HUDEP-2 (cell line): ENCODE data around the gene ADAMTS3.

Experiments
- DNase-seq, 76 experiments: peaks; one replicate each; lab custom pipeline; 2025; ENCODE audit not compliant: unreplicated experiment in 76 of 76; lab: John Stamatoyannopoulos, UW

ADAMTS3 gene

DNA sequence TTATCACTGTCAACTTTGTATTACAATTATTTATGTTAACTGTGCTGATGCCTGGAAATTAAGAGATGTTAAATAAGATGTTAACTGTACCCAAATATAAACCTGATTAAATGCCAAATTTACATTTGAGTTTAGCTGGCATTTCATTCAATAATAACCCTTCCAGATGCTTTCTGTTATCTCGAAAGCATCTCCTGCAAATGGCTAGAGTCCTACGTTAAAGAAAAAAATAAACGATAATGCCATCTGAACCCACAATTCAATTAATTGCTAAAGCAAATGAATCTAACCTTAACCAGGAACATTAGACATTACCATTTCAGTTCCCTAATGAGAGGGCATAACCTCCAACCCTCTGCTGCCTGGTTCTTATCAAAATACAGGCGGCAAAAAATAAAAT is 145.0 kb downstream of the ADAMTS3 start:
- DNase-seq: no peak

DNA sequence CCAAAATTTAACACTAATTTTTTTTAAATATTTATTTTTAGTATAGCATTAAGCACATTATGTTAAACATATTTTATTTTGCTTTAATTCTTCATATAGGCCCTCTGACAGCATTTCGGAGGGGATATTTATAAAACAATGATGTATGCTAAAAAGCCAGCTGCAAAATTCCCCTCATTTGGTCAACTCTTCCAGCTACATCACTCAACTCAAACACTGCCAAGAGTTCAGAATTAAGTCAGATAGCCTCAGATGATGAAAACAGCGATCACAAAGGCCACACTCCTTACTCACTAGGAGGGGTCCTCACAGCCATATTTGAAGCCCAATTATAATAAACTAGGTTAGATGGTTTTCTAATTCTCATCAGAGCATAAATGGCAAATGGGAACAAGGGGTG is 146.6 kb downstream of the ADAMTS3 start:
- DNase-seq: no peak

DNA sequence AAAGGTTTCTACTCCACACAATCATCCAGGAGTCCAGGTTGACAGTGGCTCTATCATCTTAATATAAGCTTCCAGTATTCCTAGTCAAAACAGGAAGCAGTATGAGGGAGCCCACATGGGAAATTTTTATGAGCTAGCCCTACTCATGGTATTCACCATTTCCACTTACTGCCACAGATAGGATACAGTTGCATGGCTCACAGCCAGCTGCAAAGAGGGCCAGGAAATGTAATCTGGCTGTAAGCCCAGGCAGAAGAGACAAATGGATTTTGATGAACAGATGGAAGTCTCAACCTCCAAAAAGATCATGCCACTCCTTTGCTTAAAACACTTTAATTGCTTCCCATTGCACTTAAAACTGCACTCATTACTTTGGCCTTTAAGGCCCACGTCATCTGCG is 150.6 kb downstream of the ADAMTS3 start:
- peak in 50 of 76 experiments; percentile 1 to 65 (median 19) for DNase-seq

DNA sequence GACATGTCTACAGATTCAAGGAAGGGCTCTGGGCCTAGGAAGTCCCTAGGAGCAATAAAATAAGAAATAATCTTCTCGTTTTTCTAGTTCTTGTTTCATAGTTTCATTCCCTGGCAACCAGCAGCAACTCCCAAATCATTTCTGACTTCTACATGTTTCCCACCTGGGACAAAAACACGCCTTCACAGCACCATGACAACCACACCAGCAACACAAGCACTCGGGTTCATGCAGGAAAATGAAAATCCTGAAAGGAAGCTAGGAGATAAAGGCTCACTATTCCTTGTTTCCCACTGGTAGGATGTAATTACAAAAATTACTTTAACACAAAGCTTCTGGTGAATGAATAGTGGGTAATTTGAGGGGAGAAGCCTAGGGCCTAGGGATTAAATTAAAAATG is 158.9 kb downstream of the ADAMTS3 start:
- DNase-seq: no peak

DNA sequence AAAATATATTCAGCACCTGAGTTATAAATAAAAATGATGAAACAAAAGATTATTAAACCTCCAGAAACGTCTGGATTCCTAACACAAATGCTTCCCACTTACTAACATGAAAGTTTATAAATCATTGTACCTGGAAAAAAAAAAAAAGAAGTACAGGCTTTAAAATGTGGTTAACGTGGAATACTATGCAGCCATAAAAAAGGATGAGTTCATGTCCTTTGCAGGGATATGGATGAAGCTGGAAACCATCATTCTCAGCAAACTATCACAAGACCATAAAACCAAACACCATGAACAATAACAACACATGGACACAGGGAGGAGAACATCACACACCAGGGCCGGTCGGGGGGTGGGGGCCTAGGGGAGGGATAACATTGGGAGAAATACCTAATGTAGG is 160.5 kb downstream of the ADAMTS3 start:
- no peak for DNase-seq

DNA sequence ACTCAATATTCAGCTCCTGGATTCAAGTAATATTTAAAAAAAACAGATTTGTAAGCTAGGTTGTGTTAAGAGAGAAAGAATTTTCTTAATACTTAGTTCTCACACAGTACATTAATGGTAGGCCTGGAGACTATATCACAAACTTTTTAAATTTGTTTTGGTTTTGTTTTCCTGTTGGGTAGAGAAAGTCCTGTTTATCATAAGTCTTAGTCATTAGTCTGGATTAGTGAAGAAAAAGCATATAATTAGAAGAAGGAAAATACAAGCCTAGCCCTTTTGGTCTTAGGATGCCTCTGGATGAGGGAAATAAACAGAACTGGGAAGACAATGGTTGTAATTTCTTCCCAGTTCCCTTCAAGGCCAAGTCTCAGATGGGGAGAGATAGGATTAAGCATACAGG is 163.6 kb downstream of the ADAMTS3 start:
- DNase-seq: no peak

DNA sequence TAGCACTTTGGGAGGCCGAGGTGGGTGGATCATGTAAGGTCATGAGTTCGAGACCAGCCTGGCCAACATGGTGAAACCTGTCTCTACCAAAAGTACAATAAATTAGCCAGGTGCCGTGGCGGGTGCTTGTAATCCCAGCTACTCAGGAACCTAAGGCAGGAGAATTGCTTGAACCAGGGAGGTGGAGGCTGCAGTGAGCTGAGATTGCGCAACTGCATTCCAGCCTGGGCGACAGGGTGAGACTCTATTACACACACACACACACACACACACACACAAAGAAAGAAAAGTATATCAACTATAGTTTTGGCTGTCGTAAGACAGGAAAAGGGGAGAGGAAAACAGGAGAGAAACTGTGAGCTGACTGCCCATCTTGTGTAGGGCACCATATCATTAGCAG is 171.7 kb downstream of the ADAMTS3 start:
- DNase-seq: no peak

DNA sequence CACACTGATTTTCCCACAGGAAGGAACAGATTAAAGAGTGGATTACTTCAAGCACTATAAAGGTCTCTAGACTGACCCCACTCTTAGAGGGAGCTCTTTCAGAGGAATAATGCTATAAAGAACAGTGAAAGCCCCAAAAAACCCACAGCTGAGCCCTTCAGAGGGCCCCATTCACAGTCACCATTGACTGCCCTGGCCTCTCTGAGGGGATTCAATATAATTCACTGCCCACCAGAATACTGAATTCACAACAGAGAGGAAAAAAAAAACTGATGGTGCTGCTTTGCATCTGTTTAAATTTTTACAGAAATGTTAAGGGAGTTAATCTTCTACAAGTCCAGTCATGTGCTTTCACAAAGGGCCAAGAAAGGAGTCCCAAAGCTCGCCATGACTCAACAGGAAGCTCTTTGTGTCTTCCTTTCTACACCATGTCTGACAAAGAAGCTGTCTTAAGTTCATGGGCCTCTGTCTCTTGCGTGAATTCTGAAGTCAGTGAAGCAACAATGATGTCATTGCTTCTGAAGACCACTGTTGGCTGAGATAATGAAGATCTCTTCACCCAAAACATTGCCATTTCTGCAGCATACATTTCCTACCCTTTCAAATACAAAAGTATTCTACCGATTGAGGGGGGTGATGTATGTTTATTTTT is 174.9 kb downstream of the ADAMTS3 start:
- no peak for DNase-seq

DNA sequence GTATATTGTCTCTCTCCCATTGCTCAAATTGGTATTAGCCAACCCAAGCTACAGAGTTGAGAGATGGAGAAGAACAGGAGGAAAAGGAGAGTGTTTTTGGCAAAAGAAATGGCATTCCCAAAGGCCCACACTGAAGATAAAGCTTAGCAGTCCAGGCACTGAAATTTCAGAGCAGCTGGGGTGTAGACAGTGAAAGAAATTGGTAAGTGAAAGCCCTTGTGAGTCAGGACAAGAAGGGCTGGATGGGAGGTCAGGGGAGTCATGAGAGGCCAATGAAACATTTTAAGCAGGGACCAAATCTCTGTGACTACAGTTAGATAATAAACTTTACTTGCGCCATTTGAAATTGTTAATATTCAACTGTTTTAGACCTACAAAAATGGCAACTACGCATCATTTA is 177.7 kb downstream of the ADAMTS3 start:
- DNase-seq: no peak

DNA sequence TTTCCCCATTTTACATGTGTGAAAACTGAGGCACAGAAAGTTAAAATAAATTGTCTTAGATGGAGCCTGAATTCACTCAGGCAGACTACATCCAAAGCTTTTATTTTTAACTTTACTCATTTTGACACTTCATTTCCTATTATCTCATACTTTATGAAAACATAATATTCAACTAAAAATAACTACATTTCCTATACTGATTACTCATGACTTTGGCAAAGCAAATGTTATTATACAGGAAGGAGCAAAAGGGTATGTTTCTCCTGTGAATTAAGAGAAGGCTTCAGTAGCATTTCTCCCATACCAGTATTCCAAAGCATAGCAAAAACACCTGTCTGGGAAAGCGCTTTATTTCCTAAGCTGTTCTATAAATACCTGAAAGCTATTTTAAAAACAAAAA is 178.6 kb downstream of the ADAMTS3 start:
- DNase-seq: no peak

DNA sequence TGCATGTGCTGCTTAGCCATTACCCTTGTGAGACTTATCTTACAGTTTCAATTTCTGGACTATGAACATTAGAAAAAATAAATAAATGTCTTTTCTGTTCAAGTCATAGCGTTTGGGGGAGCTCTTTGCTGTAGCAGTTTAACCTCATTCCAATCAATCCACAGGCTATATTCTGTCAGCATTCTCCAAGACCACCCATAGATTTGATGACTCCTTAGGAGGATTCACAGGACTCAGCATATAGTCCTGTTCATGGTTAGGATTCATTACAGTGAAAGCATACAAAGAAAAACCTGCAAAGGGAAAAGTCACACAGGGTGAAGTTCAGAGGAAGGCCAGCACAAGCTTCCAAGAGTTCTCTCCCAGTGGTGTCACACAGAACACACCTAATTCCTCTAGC is 180.5 kb downstream of the ADAMTS3 start:
- DNase-seq: no peak

DNA sequence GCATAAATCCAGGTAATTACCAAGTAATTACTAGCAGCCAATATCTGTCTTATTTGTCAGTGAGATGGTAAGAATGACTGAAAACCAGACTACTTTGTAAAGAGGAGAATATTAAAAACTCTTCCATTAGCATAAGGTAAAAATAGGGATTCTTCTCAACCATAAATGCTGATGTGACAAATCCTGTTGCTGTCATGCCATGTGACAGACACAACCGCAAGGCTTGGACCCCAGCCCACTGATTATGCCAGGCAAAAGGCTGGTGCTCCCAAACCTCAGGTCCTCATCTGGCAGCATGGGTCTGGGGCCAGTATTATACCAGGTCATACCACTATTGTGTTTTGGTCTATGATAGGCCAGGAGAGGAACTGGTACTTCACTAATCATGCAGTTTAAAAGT is 181.1 kb downstream of the ADAMTS3 start:
- DNase-seq: peak in 2 of 76 experiments; percentile 5 to 6

DNA sequence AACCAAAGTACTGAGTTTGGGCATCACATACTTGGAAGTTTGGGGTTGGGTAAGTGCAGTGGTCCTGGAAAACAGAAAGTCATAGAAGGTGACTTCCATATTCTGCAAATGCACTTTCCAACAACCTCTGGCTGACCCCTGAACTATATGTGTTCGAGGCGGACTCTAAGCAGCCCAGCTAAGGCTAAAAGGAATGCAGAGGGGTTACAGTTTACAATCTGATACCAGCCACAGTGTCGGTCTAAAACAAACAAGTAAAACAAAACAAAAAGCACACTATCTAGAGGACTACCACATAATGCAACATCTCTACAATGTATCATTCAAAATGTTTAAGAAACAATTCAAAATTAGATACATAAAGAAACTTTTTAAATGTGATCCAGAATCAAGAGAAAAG is 185.6 kb downstream of the ADAMTS3 start:
- no peak for DNase-seq

DNA sequence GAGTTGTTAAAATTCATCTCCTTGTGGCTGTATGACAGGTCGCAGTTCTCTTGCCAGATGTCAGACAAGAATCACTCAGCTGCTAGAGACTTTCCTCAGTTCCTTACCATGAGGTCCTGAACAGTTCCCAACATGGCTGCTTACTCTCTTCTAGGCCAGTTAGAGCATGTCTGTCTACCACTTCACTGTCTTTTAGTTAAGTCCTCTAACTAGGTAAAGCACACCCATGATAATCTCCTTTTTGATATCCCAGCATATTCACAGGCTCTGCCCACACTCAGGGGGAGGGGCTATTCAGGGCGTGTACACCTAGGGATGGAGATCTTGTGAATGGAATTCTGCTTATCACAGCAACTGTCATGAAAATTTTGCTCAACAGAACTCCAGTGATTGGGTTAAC is 190.1 kb downstream of the ADAMTS3 start:
- DNase-seq: peak in 4 of 76 experiments; percentile 0 to 9 (median 4)

DNA sequence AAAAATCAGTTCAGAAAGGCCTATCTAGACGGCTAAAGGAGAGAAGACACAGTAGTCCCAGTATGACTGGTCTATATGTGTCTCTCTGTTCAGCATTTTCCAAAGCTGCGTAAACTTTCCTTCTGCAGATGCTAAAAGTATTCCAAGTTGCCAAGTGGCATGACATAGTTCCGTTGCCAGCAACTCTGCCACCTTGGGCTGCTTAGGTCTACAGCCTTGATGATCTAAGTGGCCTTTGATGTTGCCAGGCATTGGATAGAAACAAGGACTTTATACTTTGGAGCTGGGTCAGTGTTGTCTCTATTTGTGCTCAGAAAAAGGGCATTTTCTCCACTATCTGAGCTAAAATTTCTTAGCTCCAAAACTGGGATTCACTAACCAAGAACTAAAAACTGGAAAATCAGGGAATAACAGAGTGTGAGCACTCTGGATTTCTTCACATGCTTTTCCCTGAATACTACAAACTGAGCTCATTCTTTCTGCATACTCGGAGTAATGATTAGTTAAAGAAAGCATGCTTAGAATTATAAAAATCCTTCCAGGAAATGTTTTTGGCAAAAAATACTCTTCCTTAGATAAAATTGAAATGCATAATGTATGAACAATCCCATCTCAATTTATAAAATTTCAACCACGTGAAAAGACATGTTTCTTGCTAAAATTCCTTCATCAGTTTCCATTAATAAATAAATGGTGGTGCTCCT is 191.4 kb downstream of the ADAMTS3 start:
- DNase-seq: no peak

DNA sequence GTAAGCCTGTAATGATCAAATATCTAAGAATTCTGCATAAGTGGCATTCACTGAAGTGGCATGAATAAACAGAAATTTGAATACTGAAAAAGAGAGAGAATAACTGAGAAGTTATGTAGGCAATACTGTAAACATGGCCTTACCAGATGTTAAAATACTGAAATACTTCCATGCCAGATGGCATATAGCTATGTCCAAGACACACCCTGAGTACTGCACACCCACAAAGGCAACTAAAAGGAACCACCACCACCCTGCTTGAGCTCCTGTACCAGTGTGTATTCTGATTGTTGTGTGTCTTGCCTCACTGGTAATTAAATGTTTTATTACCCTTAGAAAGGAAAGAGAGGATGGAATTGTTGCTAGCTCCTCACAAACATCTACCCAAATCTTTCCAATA is 192.1 kb downstream of the ADAMTS3 start:
- DNase-seq: no peak

DNA sequence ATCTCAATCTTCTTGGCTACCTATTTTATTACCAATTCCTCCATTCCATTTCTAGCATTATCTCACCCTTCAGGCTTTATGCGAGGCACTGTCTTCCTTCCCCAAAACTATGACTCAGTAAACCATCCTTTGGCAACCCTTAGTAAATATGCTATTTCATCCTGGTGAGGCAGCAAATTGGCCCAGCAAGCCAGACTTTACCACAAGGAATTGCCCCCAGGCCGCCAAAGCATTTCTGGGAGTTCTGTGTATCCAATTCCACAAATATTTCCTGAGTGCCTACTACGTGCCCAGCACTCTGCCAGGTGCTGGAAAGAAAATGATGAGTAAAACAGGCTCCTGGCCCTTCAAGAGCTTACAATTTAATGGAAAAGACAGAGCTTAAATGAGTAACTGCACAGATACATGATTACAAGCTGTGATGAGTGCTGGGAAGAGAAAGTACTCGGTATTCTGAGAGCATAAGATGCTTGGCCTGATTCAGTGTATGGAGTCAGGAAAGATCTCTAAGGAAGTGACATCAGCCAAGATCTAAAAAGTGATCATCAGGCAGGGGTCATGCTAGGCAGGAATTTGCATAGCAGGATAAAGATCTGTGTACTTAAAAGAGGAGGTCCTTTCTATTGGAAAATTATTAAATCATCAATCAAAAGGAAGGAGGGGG is 193.8 kb downstream of the ADAMTS3 start:
- peak in 6 of 76 experiments; percentile 1 to 19 (median 4) for DNase-seq

DNA sequence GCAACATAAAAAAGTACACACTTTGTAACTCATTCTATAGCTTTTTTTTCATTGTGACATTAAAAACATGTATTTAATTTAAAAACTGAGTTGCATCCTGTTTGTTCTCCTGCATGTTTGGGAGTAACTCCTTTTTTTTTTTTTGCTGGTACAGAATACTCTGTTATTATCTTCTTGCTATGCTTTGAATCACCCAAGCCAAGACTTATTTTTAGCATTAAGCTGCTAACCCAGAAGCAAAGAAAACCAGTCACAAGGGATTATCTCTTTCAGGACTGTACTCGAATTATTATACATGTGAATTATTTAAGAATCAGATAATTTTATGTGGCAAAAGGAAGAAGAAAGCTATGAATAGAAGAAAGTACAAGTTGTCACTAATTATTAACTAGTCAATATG is 194.9 kb downstream of the ADAMTS3 start:
- no peak for DNase-seq

DNA sequence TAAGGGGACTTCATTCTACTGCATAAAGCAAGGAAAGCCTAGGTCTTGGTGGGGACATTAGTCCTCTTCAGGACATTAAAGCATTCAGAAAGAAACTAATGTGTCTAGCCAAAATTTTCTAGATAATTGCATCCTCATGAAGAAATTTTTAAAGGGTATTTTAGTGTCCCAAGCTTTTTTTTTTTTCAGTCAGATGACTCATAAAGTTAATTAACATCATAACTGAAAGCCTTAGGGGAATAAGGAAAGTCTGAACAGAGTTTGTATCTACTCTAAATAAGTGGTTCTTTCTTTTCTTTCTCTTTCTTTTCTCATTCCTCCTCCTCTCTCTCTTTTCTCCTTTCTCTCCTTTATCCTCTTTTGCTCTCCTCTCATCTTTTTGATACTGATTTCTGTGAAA is 202.4 kb downstream of the ADAMTS3 start:
- DNase-seq: no peak

DNA sequence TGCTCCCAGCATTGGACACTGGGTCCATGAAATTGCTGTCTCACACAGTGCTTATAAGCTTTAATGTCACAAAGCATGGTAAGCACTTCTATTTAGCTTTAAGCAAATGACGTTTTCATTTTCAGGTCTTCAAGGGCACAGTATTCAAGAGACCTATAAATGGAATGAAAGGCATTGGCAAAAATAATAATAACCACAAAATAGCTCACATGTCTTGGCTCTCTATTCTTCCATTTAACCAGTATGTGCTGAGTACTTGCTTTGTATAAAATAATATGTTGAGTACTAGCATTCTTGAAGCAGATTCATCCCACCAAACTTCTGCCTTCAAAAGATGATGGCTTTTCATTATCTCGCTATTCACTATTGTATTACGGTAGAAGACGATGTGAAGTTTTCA is 203.0 kb downstream of the ADAMTS3 start:
- DNase-seq: no peak

DNA sequence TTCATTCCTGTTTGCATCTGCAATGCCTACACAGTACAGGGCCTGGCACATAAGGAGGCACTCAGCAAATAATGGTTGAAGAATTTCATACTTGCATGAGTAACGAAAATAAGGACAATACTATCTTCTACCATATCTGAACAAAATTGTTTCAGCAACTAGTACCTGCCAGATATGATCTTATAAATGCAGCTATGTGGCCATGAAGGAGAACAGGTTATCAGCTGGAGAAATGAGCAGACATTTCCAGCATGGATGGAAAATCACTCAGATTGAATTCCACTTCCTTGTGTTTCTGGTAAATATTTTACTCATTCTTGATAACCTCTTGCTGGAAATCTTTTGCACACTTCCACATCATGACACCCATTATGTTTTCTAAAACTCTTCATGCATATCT is 204.0 kb downstream of the ADAMTS3 start:
- DNase-seq: no peak

DNA sequence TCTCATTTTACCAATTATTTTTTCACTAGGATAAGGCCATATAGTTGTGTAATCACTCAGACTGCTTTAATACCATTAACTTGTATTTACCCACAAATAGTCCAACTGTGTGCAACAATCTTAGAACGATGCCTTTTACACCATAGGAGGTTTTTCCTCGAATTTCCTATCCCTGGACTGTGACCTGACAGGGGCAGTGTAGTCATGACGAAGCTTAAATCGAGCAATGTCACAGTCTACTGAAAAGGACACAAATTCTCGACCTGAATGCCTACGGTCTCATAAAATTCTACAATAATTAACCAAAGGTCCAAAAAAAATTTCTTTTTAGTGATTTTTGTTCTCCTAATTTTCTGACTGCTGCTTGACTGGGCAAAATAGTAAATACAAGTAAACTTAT is 208.9 kb downstream of the ADAMTS3 start:
- no peak for DNase-seq
